SIG-M5 treated with dmso at 0.1 percent for 504 hours (cell line): Measurements from ENCODE around the gene PCDHB9.
"Not testable (repeated sequence)": the region's sequence is repeated elsewhere in the genome, so short reads cannot be mapped to it uniquely, and the experiment has no call there.

Source experiments
- DNase-seq: peaks from one replicate; lab custom pipeline; 2025; ENCODE audit not compliant: unreplicated experiment; lab: John Stamatoyannopoulos, UW

PCDHB9 gene

DNA sequence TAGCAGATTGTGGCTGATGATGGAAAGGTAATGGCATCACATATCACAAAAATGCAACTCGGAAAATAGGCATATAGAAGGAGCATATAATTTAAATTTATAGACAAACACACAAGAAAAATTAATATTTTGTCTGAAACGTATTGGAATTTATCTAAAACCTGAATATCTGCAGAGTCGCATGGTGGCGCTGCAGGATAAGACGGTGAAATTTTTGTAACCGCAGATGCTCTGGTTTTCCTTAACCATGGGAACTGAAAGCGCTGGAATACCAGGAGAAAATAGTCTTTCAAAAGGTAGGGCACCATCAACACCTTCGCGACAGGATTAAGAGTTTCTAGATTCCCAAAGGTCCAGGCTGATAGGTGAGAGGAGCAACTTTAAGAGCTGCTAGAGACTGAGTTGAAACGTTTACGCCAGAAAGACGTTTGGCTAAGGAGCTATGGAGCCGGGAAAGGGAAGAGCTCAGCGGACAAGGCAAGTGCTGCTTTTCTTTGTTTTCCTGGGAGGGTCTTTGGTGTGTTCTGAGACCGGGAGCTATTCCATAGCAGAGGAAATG is 47.2 kb downstream of the PCDHB9 start:
- no peak for DNase-seq

DNA sequence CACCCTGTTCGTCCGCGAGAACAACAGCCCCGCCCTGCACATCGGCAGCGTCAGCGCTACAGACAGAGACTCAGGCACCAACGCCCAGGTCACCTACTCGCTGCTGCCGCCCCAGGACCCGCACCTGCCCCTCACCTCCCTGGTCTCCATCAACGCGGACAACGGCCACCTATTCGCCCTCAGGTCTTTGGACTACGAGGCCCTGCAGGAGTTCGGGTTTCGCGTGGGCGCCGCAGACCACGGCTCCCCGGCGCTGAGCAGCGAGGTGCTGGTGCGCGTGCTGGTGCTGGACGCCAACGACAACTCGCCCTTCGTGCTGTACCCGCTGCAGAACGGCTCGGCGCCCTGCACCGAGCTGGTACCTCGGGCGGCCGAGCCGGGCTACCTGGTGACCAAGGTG is 49.0 kb downstream of the PCDHB9 start:
- not testable (repeated sequence) for DNase-seq

DNA sequence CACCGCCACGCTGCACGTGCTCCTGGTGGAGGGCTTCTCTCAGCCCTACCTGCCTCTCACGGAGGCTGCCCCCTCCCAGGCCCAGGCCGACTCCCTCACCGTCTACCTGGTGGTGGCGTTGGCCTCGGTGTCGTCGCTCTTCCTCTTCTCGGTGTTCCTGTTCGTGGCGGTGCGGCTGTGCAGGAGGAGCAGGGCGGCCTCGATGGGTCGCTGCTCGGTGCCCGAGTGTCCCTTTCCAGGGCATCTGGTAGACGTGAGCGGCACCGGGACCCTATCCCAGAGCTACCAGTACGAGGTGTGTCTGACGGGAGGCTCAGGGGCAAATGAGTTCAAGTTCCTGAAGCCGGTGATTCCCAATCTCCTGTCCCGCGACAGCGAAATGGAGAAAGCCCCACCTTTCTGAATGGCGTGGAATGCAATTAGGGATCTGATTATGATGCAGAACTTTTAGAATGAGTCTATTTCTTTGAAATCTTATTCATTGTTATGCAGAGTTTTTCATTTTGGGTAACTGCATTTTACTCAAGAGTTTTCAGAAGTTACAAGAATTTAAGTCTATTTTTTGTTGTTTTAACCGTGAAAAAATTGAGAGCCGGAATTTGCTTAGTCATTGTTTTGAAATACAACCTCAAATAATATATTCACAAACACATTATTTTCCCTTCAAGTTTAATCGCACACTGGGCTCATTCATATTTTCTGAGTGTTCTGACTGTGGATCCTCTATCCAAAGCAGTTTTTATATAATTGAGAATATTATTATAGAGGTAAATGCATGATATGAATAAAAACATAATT is 49.8 kb downstream of the PCDHB9 start:
- DNase-seq = no peak
